GM18517 (cell line): ENCODE results near the gene FAM120C.

ENCODE experiments used
- ATAC-seq: cut with Tn5 transposase; IDR thresholded peaks from one replicate; pipeline ENCODE4 v1.9.1; 2021; ENCODE audit warnings: mild to moderate bottlenecking, moderate library complexity; ENCODE audit not compliant: unreplicated experiment

Gene FAM120C

DNA sequence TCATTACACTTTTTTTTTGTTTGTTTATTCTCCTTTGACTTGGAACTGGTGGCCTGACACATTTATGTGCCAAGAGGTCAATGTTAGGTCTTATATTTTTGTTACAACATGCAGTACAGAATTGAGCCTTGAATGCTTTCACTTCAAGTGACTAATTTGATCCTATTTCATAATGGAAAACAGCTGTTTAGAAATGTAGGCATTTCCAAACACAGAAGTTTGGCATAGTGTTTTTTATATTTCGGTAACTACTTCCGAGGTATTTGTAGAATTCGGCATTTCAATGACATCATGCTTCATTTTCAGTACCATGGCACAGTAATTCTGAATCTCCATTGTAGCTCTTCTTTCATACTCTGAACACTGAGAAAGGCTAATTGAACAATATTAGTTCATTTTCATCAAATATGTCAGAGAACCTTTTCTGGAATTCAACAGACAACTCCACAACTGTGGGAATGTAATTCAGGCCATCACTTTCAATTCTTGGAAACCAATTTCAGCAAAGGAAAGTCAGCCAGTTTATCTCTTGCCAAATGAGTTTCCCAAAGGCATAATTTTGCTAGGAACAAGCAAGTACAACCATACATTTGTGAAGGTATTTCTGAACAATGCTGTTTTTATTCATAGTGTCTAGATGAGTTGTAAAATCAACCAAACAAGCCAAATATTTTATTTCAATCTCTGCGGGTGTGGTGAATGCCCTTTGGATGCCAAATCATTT, 11.4 kb downstream of the FAM120C start:
- no peak for ATAC-seq

DNA sequence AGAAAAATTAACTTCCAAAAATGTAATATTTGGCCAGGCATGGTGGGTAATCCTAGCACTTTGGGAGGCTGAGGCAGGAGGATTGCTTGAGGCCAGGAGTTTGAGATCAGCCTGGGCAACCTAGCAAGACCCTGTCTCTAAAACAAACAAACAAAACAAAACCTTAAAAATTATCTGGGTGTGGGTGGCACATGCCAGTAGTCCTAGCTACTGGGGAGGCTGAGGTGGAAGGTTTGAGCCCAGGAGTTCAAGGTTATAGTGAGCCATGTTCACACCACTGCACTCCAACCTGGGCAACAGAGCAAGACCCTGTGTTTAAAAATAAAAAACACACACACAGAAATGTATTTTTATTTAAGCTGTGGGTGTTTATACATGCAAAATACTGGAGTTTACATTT, 12.0 kb downstream of the FAM120C start:
- no peak for ATAC-seq

DNA sequence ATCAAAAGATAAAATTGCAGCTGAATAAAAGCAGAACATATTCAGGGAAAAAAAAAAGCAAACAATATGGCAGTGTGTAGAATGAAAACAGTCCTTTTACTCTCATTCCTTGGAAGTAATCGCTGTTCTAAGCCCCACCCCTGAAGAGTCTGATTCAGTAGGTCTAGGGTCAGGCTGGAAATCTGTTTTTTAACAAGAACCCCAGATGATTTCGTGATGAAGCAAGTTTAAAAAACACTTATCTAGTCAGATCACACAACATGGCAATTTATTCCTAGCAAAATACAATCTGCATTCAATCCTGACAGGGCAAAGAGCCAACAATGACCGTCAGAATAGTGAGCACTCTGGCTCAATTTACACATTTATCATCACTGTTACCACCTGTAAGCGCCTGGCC, 16.1 kb downstream of the FAM120C start:
- no peak for ATAC-seq

GRCh38 chrX:54157561-54157960, 25.5 kb downstream of the FAM120C start:
- no peak for ATAC-seq

GRCh38 chrX:54134269-54134668, 48.8 kb downstream of the FAM120C start:
- no peak for ATAC-seq

DNA sequence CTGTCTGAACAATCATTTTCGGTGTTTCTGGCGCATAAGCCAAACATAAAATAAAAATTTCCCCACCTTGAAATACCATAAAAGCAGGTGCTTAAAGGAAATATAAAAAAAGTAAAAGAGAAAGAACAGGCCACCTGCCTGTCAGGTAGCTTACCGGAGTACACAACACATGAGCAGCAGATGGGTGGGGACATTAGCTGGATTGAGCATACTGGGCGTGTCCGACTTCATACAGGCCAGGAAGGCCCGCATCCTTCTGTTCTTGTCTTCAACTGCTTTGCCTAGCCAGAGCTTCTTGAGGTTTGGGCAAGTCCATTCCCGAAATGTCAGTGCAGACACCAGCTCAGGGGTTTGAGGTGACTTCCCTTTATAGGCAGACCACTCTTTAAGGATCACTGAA, 66.7 kb downstream of the FAM120C start:
- no peak for ATAC-seq

DNA sequence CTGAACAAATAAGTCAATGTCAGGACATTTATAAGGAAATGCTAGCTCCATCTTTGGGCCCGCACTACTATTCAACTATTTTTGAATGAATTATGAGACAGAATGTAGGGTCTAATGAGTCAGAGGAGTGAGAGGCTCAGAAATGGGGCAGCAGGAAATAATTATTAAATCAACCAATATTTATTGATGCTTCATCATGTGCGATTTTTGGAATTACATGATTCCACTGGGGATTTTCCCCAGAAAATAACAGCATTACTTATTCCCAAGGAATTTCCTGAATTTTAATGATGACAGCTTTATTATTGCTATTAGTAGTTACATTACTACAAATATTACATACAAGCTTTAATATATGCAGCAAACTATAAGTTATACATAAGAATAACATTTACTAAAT, 89.5 kb downstream of the FAM120C start:
- ATAC-seq, result no peak

- no peak for ATAC-seq
Measured at GRCh38 chrX:54093159-54093558, 89.9 kb downstream of the FAM120C start.

DNA sequence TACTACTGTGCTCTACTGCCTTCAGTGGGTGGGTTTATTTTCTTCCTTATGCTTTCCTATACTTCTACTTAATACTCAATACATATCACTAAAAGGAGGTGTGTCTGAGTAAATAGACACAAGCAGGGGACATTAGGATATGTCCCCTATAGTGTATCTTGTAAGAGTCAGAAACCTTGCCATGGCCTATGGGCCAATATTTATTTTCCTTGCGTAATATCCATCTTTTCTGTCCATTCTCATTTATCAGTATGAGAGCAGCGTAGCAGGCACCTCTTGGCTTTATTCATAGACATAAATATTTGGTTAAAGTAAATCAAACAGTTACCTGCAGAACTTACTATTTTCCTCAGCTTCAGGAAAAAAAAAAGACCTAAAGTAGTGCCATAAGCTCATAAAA, 92.2 kb downstream of the FAM120C start:
- ATAC-seq, result no peak

GRCh38 chrX:54089191-54089590, 93.9 kb downstream of the FAM120C start:
- no peak for ATAC-seq

GRCh38 chrX:54087661-54088060, 95.4 kb downstream of the FAM120C start:
- ATAC-seq, result no peak

DNA sequence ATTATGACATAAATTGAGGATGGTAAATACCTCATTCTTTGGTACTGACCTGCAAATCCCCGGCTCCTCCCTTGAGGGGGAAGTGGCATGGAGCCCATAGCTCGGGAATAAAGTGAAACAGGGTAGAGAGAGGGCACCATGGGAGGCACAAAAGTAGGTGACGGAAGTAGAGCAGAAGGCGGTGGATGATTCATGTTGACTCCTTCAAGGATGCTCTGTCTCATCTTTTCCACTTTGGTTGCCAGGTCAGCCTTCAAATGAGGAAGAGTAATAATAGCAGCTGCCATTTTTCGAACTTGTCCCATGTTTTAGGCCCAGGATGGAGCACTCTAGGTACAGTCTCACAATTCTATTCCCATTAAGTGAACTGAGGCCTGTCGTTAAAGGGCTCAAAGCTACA, 97.4 kb downstream of the FAM120C start:
- no peak for ATAC-seq

DNA sequence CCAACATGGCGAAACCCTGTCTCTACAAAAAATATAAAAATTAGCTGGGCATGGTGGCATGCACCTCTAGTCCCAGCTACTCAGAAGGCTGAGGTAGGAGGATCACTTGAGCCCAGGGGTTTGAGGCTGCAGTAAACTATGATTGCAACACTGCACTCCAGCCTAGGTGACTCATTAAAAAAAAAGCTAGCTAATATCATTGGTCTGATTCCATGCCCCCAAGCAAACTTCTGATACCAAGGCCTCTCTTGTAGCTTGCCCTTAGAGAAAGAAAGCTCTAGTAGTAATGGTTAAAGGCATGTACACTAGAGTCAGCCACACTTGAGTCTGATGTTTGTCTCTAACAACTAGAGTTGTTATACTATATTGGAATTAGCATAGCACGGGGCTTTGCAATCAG, 106.2 kb downstream of the FAM120C start:
- ATAC-seq, result no peak

DNA sequence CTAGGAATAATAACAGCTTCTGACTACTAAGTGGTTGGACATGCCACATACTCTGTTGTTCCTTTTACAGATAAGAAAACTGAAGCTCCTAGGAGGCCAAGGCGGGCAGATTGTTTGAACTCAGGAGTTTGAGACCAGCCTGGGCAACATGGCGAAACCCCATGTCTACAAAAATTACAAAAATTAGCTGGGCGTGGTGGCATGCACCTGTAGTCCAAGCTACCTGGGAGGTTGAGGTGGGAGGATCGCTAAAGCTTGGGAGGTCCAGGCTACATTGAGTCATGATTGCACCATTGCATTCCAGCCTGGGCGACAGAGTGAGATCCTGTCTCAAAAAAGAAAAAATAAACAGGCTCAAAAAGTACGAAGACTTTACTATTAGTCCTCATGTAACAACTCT, 108.2 kb downstream of the FAM120C start:
- ATAC-seq, result no peak

GRCh38 chrX:54067766-54068165, 115.3 kb downstream of the FAM120C start:
- no peak for ATAC-seq

- no peak for ATAC-seq
Measured at GRCh38 chrX:54066841-54067240, 116.2 kb downstream of the FAM120C start.

GRCh38 chrX:54064564-54064963, 118.5 kb downstream of the FAM120C start:
- no peak for ATAC-seq

GRCh38 chrX:54063361-54063760, 119.7 kb downstream of the FAM120C start:
- ATAC-seq, result no peak

GRCh38 chrX:54049801-54050200, 133.3 kb downstream of the FAM120C start:
- ATAC-seq, result no peak

DNA sequence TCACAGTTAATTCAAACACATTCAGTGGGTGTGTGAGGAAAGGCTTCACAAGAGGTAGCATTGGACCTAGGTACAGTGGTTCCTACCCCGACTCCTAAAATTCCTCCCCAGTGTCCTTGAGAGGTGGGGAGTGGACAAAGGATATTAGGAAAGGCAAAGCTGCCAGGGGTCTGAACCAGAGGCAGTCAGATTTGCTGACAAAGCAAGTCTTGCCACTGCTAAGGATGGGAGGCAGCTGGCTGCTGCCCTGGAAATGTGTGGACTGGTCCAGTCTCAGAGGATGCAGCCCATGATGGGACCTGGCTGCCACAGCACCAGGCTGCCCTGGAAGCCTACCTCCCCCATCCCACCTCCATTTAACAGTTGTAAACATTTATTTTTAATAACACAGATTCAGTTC, 134.6 kb downstream of the FAM120C start:
- no peak for ATAC-seq

DNA sequence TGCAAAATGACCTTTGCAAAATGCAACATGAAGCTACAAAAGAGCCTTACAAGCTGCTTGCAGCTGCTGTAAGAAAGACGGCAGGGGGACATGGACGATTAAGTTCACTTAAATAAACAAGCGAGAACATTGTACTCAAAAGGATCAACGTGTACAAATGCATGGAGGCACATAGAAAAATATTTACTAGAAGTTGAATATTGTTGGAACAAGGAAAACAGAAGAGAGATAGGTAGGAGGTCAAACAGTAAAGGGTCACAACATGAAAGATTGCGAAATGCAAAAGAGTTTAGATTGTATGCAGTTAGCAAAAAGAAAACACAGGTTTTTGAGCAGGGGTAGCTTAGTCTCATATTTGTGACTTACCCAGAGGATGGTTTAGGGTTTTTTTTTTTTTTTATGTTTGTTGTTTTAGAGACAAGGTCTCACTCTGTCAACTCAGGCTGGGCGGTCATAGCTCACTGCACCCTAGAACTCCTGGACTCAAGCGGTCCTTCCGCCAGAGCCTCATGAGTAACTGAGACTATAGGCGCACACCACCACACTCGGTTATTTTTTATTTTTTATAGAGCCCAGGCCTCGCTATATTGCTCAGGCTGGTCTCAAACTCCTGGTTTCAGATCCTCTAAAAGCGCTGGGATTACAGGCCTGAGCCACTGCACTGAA, 137.4 kb downstream of the FAM120C start:
- ATAC-seq, result no peak

DNA sequence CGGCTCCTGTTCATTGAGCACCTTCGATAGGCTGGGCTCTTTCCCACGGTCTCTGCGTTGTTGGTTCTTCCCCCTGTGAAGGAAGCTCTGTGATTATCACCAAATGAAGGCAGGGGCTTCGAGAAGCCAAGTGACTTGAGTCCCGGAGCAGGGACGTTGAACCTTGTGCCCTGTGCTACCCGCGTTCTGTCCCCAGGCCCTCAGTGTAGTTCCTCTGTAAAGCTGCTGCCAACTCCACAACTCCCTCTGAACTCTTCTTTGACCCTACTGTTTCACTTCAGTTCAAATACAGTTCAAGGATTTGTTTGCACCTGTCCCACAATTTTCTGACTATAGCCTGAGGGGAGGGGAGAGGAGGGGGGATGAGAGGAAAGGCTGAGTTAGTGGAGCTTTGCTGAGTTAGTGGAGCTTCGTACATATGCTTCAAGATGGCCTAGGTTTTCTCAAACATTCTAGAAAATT, 138.1 kb downstream of the FAM120C start:
- ATAC-seq, result no peak
